Stimulated activated memory B cell treated with anti-CD40 and anti-IgM and Interleukin-4, amounts not matched to agents 10 μg/mL and 1 μg/mL and 100 μg/mL, for 72 hours (primary cell): ENCODE results near the gene ROBO2.

Experiments
- ATAC-seq: fragments of 150-1000 bp; cut with Tn5 transposase; 2 replicates; pipeline ENCODE4 v1.10.0; 2021
- H3K27ac Mint-ChIP-seq: one replicate; pipeline ENCODE4 v1.8.0; 2022; ENCODE audit warnings: mild to moderate bottlenecking, mixed read lengths
- H3K27me3 Mint-ChIP-seq: one replicate; pipeline ENCODE4 v1.8.0; 2022; ENCODE audit warnings: mixed read lengths
- H3K36me3 Mint-ChIP-seq: one replicate; pipeline ENCODE4 v1.8.0; 2022; ENCODE audit warnings: mixed read lengths
- H3K4me1 Mint-ChIP-seq: one replicate; pipeline ENCODE4 v1.8.0; 2022; ENCODE audit warnings: mixed read lengths
- H3K4me3 Mint-ChIP-seq: one replicate; pipeline ENCODE4 v1.8.0; 2022; ENCODE audit warnings: mild to moderate bottlenecking, moderate library complexity, mixed read lengths
- H3K9me3 Mint-ChIP-seq: one replicate; pipeline ENCODE4 v1.8.0; 2022; ENCODE audit warnings: mixed read lengths

The ROBO2 gene

DNA sequence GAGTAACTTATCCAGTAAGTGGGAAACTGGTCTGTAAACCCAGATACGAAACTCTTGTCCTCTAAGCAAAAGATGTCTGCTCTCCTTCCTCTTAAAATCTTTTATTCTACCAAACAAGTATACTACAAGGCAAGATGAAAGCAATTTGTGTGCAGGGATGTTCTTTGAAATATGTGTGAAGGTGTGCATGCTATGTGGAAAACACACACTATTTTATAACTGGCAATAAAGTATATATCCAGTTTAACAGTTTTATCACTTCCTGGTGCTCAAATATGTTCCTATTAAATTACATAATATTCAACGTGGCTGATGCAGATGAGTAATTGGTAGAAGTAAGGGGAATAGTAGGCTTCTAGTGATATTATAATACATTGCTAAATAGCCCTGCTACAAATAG is 566.5 kb downstream of the ROBO2 start:
- no peaks in the 10 kb centered on the region for H3K27me3 Mint-ChIP-seq

GRCh38 chr3:77618686-77619085 is 578.8 kb downstream of the ROBO2 start:
- no peaks in the 10 kb centered on the region for H3K27me3 Mint-ChIP-seq
- H3K27ac Mint-ChIP-seq: no peak overlapping the region
- H3K4me3 Mint-ChIP-seq: no peak overlapping the region
- peaks cover 6% of the 10 kb centered on the region for H3K9me3 Mint-ChIP-seq
- ATAC-seq: no peak
- H3K4me1 Mint-ChIP-seq: no peaks in the 10 kb centered on the region
- H3K36me3 Mint-ChIP-seq: no peaks in the 10 kb centered on the region

More for the DNA sequence above, 566.5 kb downstream of the ROBO2 start:
- Mint-ChIP-seq H3K4me3 (no peak overlapping the region), H3K36me3 (no peaks in the 10 kb centered on the region), H3K4me1 (no peaks in the 10 kb centered on the region), H3K27ac (no peak overlapping the region), H3K9me3 (peaks cover 10% of the 10 kb centered on the region)
- no peak for ATAC-seq

GRCh38 chr3:77620009-77620408 is 580.1 kb downstream of the ROBO2 start:
- Mint-ChIP-seq H3K9me3 (peaks cover 10% of the 10 kb centered on the region), H3K36me3 (no peaks in the 10 kb centered on the region), H3K4me1 (no peaks in the 10 kb centered on the region), H3K4me3 (no peak overlapping the region), H3K27ac (no peak overlapping the region), H3K27me3 (no peaks in the 10 kb centered on the region)
- ATAC-seq: no peak

DNA sequence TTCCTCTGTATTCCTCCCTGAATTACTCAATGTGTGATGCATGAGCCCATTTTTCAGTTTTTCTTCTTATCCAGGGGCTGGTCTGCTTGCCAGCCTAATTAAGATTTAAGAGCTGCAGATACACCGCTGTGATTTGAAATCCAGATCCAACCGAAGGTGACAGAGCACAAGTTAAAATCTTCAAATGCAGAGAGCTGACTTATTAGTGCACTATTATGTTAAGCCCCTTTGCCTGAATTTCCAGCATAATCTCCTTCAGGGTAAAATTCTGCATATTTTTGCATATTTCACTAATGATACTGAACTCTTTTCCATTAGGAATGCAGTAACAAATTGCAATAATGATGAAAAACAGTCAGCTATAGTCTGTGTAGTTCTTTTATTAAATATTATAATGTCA is 583.6 kb downstream of the ROBO2 start:
- ATAC-seq: no peak
- Mint-ChIP-seq H3K27me3 (no peaks in the 10 kb centered on the region), H3K4me3 (no peak overlapping the region), H3K4me1 (no peaks in the 10 kb centered on the region), H3K36me3 (no peaks in the 10 kb centered on the region), H3K27ac (no peak overlapping the region), H3K9me3 (peaks cover 3% of the 10 kb centered on the region)

DNA sequence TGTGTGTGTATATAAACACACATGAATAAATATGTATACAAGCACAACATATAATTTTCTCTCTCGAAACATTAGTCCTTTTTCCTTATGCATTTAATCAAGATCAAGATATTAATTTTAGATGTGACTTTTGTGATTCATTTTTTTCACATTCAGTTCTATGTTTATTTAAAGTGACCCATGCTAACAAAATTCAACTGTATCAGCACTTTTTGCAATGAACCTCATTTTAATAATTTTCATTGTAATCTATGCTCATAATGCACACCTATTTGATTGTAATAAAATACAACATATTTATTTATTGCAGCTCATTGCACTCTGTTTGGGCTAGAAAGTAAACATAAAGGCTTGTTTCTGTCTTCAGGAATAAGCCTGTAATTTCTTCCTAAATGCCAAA is 586.3 kb downstream of the ROBO2 start:
- Mint-ChIP-seq H3K27me3 (no peaks in the 10 kb centered on the region), H3K27ac (no peak overlapping the region), H3K4me3 (no peak overlapping the region), H3K36me3 (no peaks in the 10 kb centered on the region), H3K9me3 (peaks cover 12% of the 10 kb centered on the region), H3K4me1 (no peaks in the 10 kb centered on the region)
- no peak for ATAC-seq

- Mint-ChIP-seq H3K27me3 (no peaks in the 10 kb centered on the region), H3K4me3 (no peak overlapping the region), H3K36me3 (no peaks in the 10 kb centered on the region), H3K9me3 (no peaks in the 10 kb centered on the region), H3K4me1 (no peaks in the 10 kb centered on the region), H3K27ac (no peak overlapping the region)
- no peak for ATAC-seq
Measured at GRCh38 chr3:77648214-77648613, 608.3 kb downstream of the ROBO2 start.

DNA sequence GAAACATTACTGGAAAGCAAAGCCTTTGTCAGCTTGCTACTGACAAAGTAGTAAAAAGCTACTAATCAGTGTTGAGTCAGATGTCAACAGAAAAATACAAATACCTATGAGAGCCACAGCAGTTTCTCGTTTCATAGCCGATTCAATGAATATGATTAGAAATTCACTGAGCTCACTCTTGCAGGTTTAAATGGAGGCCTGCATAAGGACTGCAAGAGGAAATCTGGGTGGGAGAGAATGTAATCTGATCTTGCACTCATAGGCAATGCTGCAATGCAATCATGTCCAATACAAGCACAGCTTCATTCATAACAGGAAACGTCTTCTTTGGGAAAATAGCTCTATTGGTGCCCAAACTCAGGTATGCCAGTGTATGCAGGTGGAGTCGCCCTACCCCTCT is 608.8 kb downstream of the ROBO2 start:
- no peak overlapping the region for H3K27ac Mint-ChIP-seq
- no peaks in the 10 kb centered on the region for H3K36me3 Mint-ChIP-seq
- H3K4me1 Mint-ChIP-seq: no peaks in the 10 kb centered on the region
- no peaks in the 10 kb centered on the region for H3K9me3 Mint-ChIP-seq
- no peak for ATAC-seq
- H3K27me3 Mint-ChIP-seq: no peaks in the 10 kb centered on the region
- H3K4me3 Mint-ChIP-seq: no peak overlapping the region

DNA sequence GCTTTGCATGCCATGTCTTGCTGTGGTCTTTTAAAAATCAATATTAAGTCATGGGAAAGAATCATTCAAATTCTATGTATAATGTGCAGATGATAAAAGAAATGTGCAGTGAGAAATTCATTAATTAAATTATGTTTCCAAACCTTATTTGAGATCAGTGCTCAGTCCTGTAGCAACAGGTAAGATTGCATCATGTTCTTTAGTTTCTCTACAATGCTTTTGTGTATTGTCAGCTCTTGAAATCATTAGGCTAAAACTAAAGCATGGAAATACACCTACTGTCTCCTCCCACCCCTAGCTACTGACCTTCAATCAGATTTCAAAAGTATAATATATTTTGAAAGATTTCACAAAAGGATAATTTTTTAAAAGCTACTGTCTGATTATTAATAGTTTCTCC is 612.7 kb downstream of the ROBO2 start:
- peaks cover 3% of the 10 kb centered on the region for H3K9me3 Mint-ChIP-seq
- H3K4me3 Mint-ChIP-seq: no peak overlapping the region
- no peaks in the 10 kb centered on the region for H3K27me3 Mint-ChIP-seq
- H3K27ac Mint-ChIP-seq: no peak overlapping the region
- no peaks in the 10 kb centered on the region for H3K36me3 Mint-ChIP-seq
- H3K4me1 Mint-ChIP-seq: no peaks in the 10 kb centered on the region
- no peak for ATAC-seq

- no peak for ATAC-seq
- Mint-ChIP-seq H3K36me3 (no peaks in the 10 kb centered on the region), H3K4me1 (no peaks in the 10 kb centered on the region), H3K27me3 (no peaks in the 10 kb centered on the region), H3K4me3 (no peak overlapping the region), H3K27ac (no peak overlapping the region), H3K9me3 (peaks cover 7% of the 10 kb centered on the region)
Measured at GRCh38 chr3:77655396-77655795, 615.5 kb downstream of the ROBO2 start.

- Mint-ChIP-seq H3K9me3 (peaks cover 6% of the 10 kb centered on the region), H3K27ac (no peak overlapping the region), H3K4me1 (no peaks in the 10 kb centered on the region), H3K4me3 (no peak overlapping the region), H3K27me3 (no peaks in the 10 kb centered on the region), H3K36me3 (no peaks in the 10 kb centered on the region)
- no peak for ATAC-seq
Measured at GRCh38 chr3:77660718-77661117, 620.8 kb downstream of the ROBO2 start.

GRCh38 chr3:77667901-77668300 is 628.0 kb downstream of the ROBO2 start:
- Mint-ChIP-seq H3K4me3 (no peak overlapping the region), H3K27me3 (no peaks in the 10 kb centered on the region), H3K27ac (no peak overlapping the region), H3K9me3 (peaks cover 12% of the 10 kb centered on the region), H3K4me1 (no peaks in the 10 kb centered on the region), H3K36me3 (no peaks in the 10 kb centered on the region)
- no peak for ATAC-seq

GRCh38 chr3:77668376-77668775 is 628.5 kb downstream of the ROBO2 start:
- Mint-ChIP-seq H3K36me3 (no peaks in the 10 kb centered on the region), H3K27me3 (no peaks in the 10 kb centered on the region), H3K9me3 (peaks cover 12% of the 10 kb centered on the region), H3K4me1 (no peaks in the 10 kb centered on the region), H3K27ac (no peak overlapping the region), H3K4me3 (no peak overlapping the region)
- ATAC-seq: no peak

- H3K4me1 Mint-ChIP-seq: no peaks in the 10 kb centered on the region
- H3K27ac Mint-ChIP-seq: no peak overlapping the region
- no peak overlapping the region for H3K4me3 Mint-ChIP-seq
- H3K9me3 Mint-ChIP-seq: peaks cover 6% of the 10 kb centered on the region
- no peaks in the 10 kb centered on the region for H3K27me3 Mint-ChIP-seq
- H3K36me3 Mint-ChIP-seq: no peaks in the 10 kb centered on the region
- no peak for ATAC-seq
Measured at GRCh38 chr3:77672016-77672415, 632.1 kb downstream of the ROBO2 start.

- ATAC-seq: no peak
- Mint-ChIP-seq H3K9me3 (peaks cover 12% of the 10 kb centered on the region), H3K36me3 (no peaks in the 10 kb centered on the region), H3K27ac (no peak overlapping the region), H3K27me3 (no peaks in the 10 kb centered on the region), H3K4me3 (no peak overlapping the region), H3K4me1 (no peaks in the 10 kb centered on the region)
Measured at GRCh38 chr3:77682162-77682561, 642.3 kb downstream of the ROBO2 start.

DNA sequence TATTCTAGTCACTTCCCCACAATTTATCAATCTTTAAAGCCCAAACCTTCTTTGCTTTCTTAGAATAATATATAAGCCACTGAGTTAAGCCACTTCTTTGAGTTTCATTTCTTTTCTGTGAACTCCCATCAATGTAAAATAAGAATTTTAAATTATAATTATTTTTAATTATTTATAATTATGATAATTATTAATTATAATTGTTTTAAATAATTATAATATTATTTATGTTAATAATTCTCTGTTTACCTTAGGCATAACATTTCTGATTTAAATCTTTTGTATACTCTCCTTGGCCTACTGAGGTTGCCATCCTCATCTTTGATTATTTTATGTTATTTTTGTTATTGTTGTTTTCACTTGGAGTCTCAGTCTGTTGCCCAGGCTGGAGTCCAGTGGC is 644.2 kb downstream of the ROBO2 start:
- no peak overlapping the region for H3K4me3 Mint-ChIP-seq
- no peaks in the 10 kb centered on the region for H3K4me1 Mint-ChIP-seq
- H3K27me3 Mint-ChIP-seq: no peaks in the 10 kb centered on the region
- H3K36me3 Mint-ChIP-seq: no peaks in the 10 kb centered on the region
- H3K9me3 Mint-ChIP-seq: peaks cover 9% of the 10 kb centered on the region
- no peak overlapping the region for H3K27ac Mint-ChIP-seq
- ATAC-seq: no peak

GRCh38 chr3:77685713-77686112 is 645.8 kb downstream of the ROBO2 start:
- no peak overlapping the region for H3K27ac Mint-ChIP-seq
- H3K4me1 Mint-ChIP-seq: no peaks in the 10 kb centered on the region

GRCh38 chr3:77686560-77686959 is 646.7 kb downstream of the ROBO2 start:
- peaks cover 10% of the 10 kb centered on the region for H3K9me3 Mint-ChIP-seq
- H3K4me3 Mint-ChIP-seq: no peak overlapping the region
- H3K36me3 Mint-ChIP-seq: no peaks in the 10 kb centered on the region
- no peak for ATAC-seq
- no peaks in the 10 kb centered on the region for H3K4me1 Mint-ChIP-seq
- no peaks in the 10 kb centered on the region for H3K27me3 Mint-ChIP-seq
- no peak overlapping the region for H3K27ac Mint-ChIP-seq

More at GRCh38 chr3:77685713-77686112, 645.8 kb downstream of the ROBO2 start:
- Mint-ChIP-seq H3K9me3 (peaks cover 9% of the 10 kb centered on the region), H3K4me3 (no peak overlapping the region), H3K27me3 (no peaks in the 10 kb centered on the region), H3K36me3 (no peaks in the 10 kb centered on the region)
- ATAC-seq: no peak
